Spleen (tissue), 7 donors: ENCODE data around the gene ACER3.

ENCODE experiments used
- POLR2A ChIP-seq, 3 donors: fragments of 450-650 bp; IDR thresholded peaks; one replicate each; pipeline ENCODE4 v1.5.1; 2017; ENCODE audit warnings: antibody characterized with exemption in 3 of 3, mild to moderate bottlenecking in 1 of 3
- POLR2AphosphoS5 ChIP-seq, 3 donors: sonication (generic); formaldehyde crosslinking; IDR thresholded peaks; one replicate each; pipeline ENCODE4 v1.5.1; 2017; ENCODE audit warnings: antibody characterized with exemption in 3 of 3
- TF ChIP-seq, protein P1 (sequence below), 11 experiments: fragments of 200-600 bp in 7 of 11; fragments of 450-650 bp in 4 of 11; sonication (generic) in 4 of 11; IDR thresholded peaks in 8 of 11; conservative IDR thresholded peaks in 3 of 11; 1 replicate in 7 of 11; 2 replicates in 4 of 11; pipeline versions ENCODE4 v1.4.0 to v1.8.0; 2016 to 2021; ENCODE audit warnings: antibody characterized with exemption in 11 of 11, inconsistent platforms in 4 of 11, mild to moderate bottlenecking in 1 of 11
- donor health status: DM: no; HTN: no; CAD: no; lungs with moderate emphysema.
- donor health status: DM: no; HTN: no; CAD: no.
- donor health status: DM: no; HTN: no; CAD: no.

- TF ChIP-seq POLR2A (IDR thresholded peaks at IDR 0.05): no peak
- TF ChIP-seq, protein P1, sequence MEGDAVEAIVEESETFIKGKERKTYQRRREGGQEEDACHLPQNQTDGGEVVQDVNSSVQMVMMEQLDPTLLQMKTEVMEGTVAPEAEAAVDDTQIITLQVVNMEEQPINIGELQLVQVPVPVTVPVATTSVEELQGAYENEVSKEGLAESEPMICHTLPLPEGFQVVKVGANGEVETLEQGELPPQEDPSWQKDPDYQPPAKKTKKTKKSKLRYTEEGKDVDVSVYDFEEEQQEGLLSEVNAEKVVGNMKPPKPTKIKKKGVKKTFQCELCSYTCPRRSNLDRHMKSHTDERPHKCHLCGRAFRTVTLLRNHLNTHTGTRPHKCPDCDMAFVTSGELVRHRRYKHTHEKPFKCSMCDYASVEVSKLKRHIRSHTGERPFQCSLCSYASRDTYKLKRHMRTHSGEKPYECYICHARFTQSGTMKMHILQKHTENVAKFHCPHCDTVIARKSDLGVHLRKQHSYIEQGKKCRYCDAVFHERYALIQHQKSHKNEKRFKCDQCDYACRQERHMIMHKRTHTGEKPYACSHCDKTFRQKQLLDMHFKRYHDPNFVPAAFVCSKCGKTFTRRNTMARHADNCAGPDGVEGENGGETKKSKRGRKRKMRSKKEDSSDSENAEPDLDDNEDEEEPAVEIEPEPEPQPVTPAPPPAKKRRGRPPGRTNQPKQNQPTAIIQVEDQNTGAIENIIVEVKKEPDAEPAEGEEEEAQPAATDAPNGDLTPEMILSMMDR (IDR thresholded peaks at IDR 0.05 in 8 of 11, conservative IDR thresholded peaks at IDR 0.05 in 3 of 11): no peak
- TF ChIP-seq POLR2AphosphoS5 (IDR thresholded peaks at IDR 0.05): no peak
These were observed 35.6 kb upstream of the ACER3 start for GRCh38 chr11:76824980-76825725.
